CD4-positive, alpha-beta T cell (primary cell): Measurements from ENCODE around the gene MGA. TPM values are rescaled to one million over a fixed set of nuclear protein-coding genes. Genes with fewer than 3 reads are reported as not detected.

Experiments
- ATAC-seq: fragments of 200-7000 bp; cut with Tn5 transposase; one replicate; pipeline ENCODE4 v1.10.0; 2022; ENCODE audit warnings: mild to moderate bottlenecking; ENCODE audit not compliant: poor library complexity
- CTCF ChIA-PET: fragments of 350-600 bp; sonication (Branson Sonifier 250); formaldehyde crosslinking; loops from one replicate; lab custom pipeline; 2021; ENCODE audit warnings: antibody characterized with exemption, inconsistent platforms; lab: Charles Lee
- POLR2A ChIA-PET: fragments of 350-600 bp; sonication (Branson Sonifier 250); formaldehyde crosslinking; loops from one replicate; lab custom pipeline; 2021; ENCODE audit warnings: antibody characterized with exemption, inconsistent platforms; lab: Charles Lee
- DNase-seq, 14 experiments: peaks; one replicate each; pipeline ENCODE4 v3.0.0-alpha.2; 2013 to 2020; ENCODE audit warnings: mixed read lengths in 2 of 14
- H3K27ac ChIP-seq, 2 donors: one replicate each; pipeline versions ENCODE4 v1.5.1 to v1.7.0; 2013; ENCODE audit warnings: low read length in 2 of 2, low read depth in 1 of 2, mild to moderate bottlenecking in 1 of 2
- H3K27me3 ChIP-seq, 2 experiments: 1 replicate in 1 of 2; 2 replicates in 1 of 2; pipeline versions ENCODE4 v1.6.1 to v1.7.0; 2013; ENCODE audit warnings: low read length in 2 of 2, control low read depth in 1 of 2, mild to moderate bottlenecking in 1 of 2, moderate library complexity in 1 of 2; ENCODE audit not compliant: insufficient read depth in 2 of 2, control insufficient read depth in 1 of 2
- H3K36me3 ChIP-seq: one replicate; pipeline ENCODE4 v1.6.1; 2013; ENCODE audit warnings: low read length, control low read depth; ENCODE audit not compliant: insufficient read depth
- H3K4me1 ChIP-seq: one replicate; pipeline ENCODE4 v1.6.1; 2013; ENCODE audit warnings: low read length, control low read depth; ENCODE audit not compliant: insufficient read depth
- H3K4me3 ChIP-seq: one replicate; pipeline ENCODE4 v1.5.1; 2013; ENCODE audit warnings: mild to moderate bottlenecking, low read length, moderate library complexity
- H3K9me3 ChIP-seq, 2 experiments: 1 replicate in 1 of 2; 2 replicates in 1 of 2; pipeline versions ENCODE4 v1.6.1 to v1.7.0; 2013; ENCODE audit warnings: low read length in 2 of 2, mild to moderate bottlenecking in 2 of 2, control low read depth in 1 of 2, moderate library complexity in 1 of 2; ENCODE audit not compliant: control insufficient read depth in 1 of 2, insufficient read depth in 1 of 2
- H3K27ac Mint-ChIP-seq: one replicate; pipeline ENCODE4 v1.8.0; 2020; ENCODE audit warnings: mixed read lengths
- H3K27me3 Mint-ChIP-seq: one replicate; pipeline ENCODE4 v1.8.0; 2021; ENCODE audit warnings: mixed read lengths
- H3K36me3 Mint-ChIP-seq: one replicate; pipeline ENCODE4 v1.8.0; 2021; ENCODE audit warnings: low read depth, mixed read lengths
- H3K4me1 Mint-ChIP-seq: one replicate; pipeline ENCODE4 v1.8.0; 2021; ENCODE audit warnings: low read depth, mixed read lengths
- H3K4me3 Mint-ChIP-seq: one replicate; pipeline ENCODE4 v1.8.0; 2020; ENCODE audit warnings: mild to moderate bottlenecking, mixed read lengths
- H3K9me3 Mint-ChIP-seq: one replicate; pipeline ENCODE4 v1.8.0; 2020; ENCODE audit warnings: mixed read lengths
- CTCF ChIP-seq: fragments of 200-600 bp; IDR thresholded peaks from one replicate; pipeline ENCODE4 v1.8.0; 2022; ENCODE audit warnings: antibody characterized with exemption, mild to moderate bottlenecking
- intact Hi-C, 2 experiments: fragments of 100-400 bp; cut with DNase I in 1 of 2; cut with micrococcal nuclease in 1 of 2; formaldehyde crosslinking; loops; one replicate each; pipeline versions ENCODE4 v1.15.1 to v1.9.0; 2023 to 2025; cut with DNase I, micrococcal nuclease
- total RNA-seq, 174 experiments: library from RNA in 2 of 174; stranded (reverse) in 2 of 174; gene quantifications; one replicate each; pipeline ENCODE4 v1.2.3 and lab custom pipeline; 2021 to 2026

MGA gene
- total RNA-seq, 2 experiments from 2014 or later, result 31.0 to 33.9 TPM

GRCh38 chr15:41688671-41689070, 28.5 kb downstream of the MGA start:
- no peaks in the 10 kb centered on the region for H3K9me3 Mint-ChIP-seq
- H3K27ac ChIP-seq, result no peak overlapping the region
- H3K27me3 ChIP-seq, result no peaks in the 10 kb centered on the region
- H3K4me3 ChIP-seq, result no peak overlapping the region
- ATAC-seq, result no peak
- POLR2A ChIA-PET, result interaction anchor here (0.7 to 1.8 kb wide), 2 partner anchors 15 to 27 kb away, joined by 3 to 6 read pairs; no protein-coding TSS in a partner anchor
- H3K4me3 Mint-ChIP-seq, result no peak overlapping the region
- H3K9me3 ChIP-seq, result no peaks in the 10 kb centered on the region
- TF ChIP-seq CTCF, result no peak
- peaks cover 2% of the 10 kb centered on the region for H3K36me3 ChIP-seq
- CTCF ChIA-PET, result no interaction called here
- peaks cover 83% of the 10 kb centered on the region for H3K4me1 Mint-ChIP-seq
- intact Hi-C loops, result no loop called here
- peaks cover 11% of the 10 kb centered on the region for H3K4me1 ChIP-seq
- no peak for DNase-seq
- no peaks in the 10 kb centered on the region for H3K27me3 Mint-ChIP-seq
- peak overlapping the region; percentile 16 for H3K27ac Mint-ChIP-seq
- H3K36me3 Mint-ChIP-seq, result peaks cover 14% of the 10 kb centered on the region

DNA sequence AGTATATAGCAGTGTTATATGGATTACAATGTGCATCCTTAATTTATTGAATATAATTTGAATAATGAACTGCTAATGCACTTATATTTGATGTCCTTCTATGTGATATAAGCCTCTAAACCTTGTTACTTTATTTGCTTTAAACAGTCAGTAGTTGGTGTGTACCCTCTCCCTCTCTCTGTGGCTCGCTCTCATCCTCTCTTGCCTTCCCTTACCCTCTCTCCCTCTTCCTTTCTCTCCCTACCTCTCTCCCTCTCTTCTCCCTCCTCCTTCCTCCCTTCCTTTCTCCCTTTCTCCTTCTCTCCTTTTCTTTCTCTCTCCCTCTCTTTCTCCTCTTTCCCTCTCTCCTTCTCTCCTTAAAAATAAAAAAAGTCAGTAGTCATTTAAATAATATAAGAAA, 28.9 kb downstream of the MGA start:
- peak overlapping the region; percentile 16 for H3K27ac Mint-ChIP-seq
- no peaks in the 10 kb centered on the region for H3K9me3 ChIP-seq
- peaks cover 11% of the 10 kb centered on the region for H3K4me1 ChIP-seq
- no peak for DNase-seq
- no peak overlapping the region for H3K4me3 Mint-ChIP-seq
- TF ChIP-seq CTCF, result no peak
- no peak for ATAC-seq
- peaks cover 2% of the 10 kb centered on the region for H3K36me3 ChIP-seq
- intact Hi-C loops, result no loop called here
- no peak overlapping the region for H3K27ac ChIP-seq
- H3K4me3 ChIP-seq, result no peak overlapping the region
- POLR2A ChIA-PET, result no interaction called here
- no peaks in the 10 kb centered on the region for H3K9me3 Mint-ChIP-seq
- H3K27me3 Mint-ChIP-seq, result no peaks in the 10 kb centered on the region
- H3K36me3 Mint-ChIP-seq, result peaks cover 14% of the 10 kb centered on the region
- CTCF ChIA-PET, result no interaction called here
- peaks cover 82% of the 10 kb centered on the region for H3K4me1 Mint-ChIP-seq
- H3K27me3 ChIP-seq, result no peaks in the 10 kb centered on the region

GRCh38 chr15:41689834-41690233, 29.6 kb downstream of the MGA start:
- Mint-ChIP-seq H3K9me3 (no peaks in the 10 kb centered on the region), H3K4me3 (no peak overlapping the region), H3K4me1 (peaks cover 78% of the 10 kb centered on the region), H3K36me3 (peaks cover 14% of the 10 kb centered on the region), H3K27me3 (no peaks in the 10 kb centered on the region), H3K27ac (peak overlapping the region; percentile 75)
- Histone ChIP-seq H3K27me3 (no peaks in the 10 kb centered on the region), H3K36me3 (peaks cover 2% of the 10 kb centered on the region), H3K4me1 (peaks cover 11% of the 10 kb centered on the region), H3K4me3 (no peak overlapping the region), H3K9me3 (no peaks in the 10 kb centered on the region), H3K27ac (no peak overlapping the region)
- ChIA-PET CTCF (interaction anchor here (1.7 kb wide), 1 partner anchor 12 kb away, joined by 6 read pairs; no protein-coding TSS in a partner anchor), POLR2A (no interaction called here)
- no peak for TF ChIP-seq CTCF
- DNase-seq (peak in 2 of 14 experiments; percentile 14 to 16), ATAC-seq (no peak)
- intact Hi-C loops, result loop anchor here in 1 of 2 experiments (10.0 kb wide), 1 partner anchor 85 kb away; no protein-coding TSS in a partner anchor
